NCI-H748 (cell line): ENCODE data around the gene RGPD6.
"Not testable (repeated sequence)": the region's sequence is repeated elsewhere in the genome, so short reads cannot be mapped to it uniquely, and the experiment has no call there.

ENCODE experiments used
- DNase-seq: peaks from one replicate; lab custom pipeline; 2025; ENCODE audit not compliant: unreplicated experiment; lab: John Stamatoyannopoulos, UW

Gene RGPD6

DNA sequence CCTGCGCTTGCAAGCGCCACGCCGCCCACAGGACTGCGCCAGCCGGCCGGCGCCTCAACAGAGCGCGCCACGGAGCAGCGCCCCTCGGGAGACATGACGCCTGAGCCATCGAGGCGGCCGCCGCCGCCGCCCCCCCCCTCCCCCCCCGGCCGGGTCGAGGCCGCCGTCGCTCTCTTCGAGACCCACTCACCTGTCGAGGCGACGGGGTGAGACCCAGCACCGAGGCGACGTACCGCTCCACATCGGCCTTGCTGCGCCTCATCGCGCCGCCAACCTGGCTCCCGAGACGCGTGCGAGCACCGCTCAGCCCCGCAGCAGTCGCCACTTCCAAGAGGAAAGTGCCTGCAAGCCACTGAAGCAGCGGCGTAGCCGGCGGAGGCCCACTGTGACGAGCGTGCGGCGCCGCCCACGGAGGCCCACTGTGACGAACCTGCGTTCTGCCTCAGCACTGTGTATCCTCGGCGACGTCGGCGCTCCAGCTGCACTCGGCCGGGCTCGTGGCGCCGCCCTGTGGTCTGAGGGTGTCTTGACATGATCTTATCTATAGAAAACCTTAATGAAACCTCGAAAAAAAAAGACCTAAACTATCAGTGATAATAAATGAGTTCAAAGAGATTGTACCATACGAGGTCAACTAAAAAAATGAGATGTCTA, at the start of gene RGPD6:
RGPD6 (minus strand) TSS at position 460 of the 654 bp plus-strand sequence; CDS start at position 262, 198 bp downstream.
- DNase-seq: not testable (repeated sequence)

DNA sequence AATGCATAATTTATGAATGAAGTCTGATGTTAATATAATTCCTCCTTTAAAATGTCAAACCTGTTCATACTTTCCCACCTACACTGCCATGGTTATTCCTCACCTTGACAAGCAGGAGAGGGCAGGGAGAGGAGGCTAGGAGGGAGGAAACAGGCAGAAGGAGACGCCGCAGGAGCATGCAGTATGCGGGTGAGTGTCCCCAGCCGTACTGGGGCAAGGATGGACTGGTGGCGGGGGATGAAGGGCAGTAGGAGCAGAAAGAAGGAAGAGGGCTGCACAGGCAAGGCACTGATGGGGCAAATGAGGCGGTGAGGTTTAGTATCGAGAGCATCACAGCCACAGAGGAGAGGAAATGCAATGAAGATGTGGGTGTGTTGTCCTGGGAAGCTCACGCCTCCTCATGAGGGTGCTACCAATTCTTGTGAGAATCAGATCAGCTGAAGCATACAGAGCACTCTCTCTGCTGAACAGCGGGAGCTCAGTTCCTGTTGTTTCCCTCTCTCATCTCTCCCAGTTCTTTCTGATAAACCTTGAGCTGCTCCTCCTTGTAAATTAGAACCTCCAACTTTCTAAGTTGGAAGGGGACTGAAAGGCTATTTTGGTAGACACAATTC, 42.4 kb upstream of the RGPD6 start:
- DNase-seq: not testable (repeated sequence)

DNA sequence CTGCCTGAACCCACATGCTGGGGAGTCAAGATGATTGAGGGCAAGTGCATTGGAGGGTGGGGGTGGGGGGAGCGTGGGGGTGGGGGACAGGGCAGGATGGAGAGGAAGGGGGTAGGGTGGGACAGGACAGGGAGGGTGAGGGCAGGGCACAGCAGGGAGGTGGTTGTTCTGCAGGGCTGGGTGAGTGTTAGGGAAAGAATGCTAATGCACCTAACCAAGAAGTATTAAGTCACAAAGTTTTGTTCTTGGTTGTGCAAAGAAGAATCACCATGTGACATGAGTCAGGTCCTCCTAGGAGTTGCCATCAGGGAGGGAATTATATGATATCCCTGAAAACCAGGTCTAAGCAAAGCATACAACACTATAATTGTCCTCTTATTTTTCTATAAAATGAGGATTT, 36.9 kb upstream of the RGPD6 start:
- DNase-seq: not testable (repeated sequence)

DNA sequence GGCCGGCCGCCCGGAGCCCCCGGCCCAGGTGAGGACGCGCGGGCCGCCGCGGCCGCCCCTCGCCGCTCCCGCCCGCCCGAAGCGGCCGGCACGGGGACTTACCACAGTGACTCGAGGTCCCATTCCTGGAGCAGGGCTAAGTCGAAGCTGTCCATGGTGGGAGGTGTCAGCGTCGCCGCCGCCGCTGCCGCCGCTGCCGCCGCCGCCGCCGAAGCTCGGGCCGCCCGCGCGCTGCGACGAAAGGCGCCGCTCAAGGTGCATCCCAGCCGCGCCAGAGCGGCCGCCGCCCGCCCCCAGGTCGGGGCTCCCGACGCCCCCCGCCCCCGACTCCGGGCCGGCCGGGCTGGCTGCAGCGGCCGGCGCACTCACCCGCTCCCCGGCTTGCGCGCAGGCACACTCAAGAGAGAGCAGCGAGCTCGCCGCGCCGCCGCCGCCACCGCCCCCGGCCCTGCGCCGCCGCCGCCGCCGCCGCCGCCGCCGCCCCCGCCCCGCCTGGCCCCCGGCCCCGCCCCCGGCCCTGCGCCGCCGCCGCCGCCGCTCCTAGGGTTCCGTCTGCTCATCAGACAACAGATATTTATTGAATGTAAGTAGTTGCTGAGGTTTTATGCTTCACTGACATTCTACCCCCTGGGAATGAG, 33.7 kb upstream of the RGPD6 start:
- not testable (repeated sequence) for DNase-seq

DNA sequence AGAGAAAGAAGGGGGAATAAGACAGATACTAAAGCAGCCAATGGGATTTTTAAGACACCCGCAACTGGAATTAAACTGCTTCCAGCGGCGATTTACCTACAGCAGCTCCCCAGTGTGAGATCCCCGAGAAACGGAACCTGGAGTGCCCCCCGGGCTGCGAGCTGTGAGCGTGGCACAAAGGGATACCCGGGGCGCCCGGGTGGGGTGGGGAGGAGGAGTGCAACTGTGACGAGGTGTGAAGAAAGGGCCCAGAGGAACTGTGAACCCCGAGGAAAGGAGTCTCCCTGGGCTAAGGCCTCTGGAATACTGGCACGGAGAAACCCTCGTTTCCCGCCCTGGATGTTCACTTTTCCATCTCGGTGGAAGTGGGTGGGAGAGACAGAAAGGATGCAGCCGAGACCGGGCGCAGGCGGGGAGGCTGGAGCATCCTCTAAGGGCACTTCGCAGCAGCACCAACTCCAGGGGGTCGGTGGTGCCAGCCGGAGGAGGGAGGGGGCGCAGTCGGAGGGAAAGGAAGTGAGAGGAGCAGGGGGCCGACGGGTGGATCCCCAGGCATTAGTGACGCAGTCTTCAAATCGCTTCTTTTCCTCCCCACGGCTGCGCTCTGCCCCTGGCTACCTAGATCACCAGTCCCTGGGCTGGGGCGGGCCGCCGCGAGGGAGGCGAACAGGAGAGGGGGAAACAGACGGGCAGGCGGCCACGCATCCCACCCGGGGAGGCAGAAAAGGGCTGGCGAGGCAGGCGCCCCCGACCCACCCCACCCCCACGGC, 33.0 kb upstream of the RGPD6 start:
- DNase-seq: not testable (repeated sequence)

DNA sequence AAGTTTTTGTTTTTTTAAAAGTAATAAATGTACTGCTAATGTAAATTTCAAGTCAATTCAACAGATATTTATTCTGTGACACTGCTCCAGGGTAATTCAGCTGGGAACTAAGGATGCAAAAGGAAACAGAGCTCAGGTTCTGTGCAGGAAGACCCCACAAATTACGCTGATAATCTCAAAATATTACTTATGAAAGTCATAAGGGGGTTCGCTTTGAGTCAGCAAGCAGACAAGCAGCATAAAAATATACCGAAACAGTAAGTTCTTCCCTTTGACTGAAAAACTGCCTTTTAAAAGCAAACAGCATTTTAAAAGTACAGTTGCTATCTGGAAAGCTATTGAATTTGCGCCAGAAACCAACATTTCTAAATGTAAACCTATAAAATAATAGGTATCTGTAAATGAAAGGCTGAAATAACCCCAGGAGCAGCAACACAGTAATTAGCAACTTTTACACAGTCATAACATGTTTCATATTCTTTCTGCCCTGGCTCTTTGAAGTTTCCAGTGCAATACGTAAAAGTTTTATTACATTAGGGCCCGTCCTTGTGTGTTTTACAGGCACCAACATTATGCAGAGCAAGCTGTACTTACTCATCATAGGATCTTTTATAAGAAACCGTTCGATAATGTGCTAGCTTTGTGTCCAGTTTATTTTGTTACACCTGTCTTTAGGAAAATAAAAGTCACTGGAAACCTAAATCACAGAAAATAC, 31.9 kb upstream of the RGPD6 start:
- not testable (repeated sequence) for DNase-seq

DNA sequence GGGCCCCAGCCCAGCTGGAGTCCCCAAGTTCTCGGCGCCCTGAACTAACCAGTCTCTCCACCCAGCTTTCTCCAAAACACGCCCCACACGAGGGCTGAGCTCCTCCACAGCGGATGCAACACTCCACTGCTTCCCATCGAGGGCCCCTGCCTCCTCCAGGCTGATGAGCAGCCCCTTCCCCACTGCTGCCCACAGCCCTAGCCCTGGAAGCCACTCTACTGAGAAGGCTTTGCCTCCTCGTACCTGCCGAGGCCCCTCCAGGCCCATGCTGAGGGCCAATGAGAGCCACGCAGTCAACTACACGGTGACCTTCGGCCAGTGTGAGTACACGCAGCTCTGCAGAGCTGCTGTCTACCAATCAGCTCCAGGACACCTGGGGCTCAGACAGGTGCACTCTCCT, 28.0 kb upstream of the RGPD6 start:
- DNase-seq: not testable (repeated sequence)

DNA sequence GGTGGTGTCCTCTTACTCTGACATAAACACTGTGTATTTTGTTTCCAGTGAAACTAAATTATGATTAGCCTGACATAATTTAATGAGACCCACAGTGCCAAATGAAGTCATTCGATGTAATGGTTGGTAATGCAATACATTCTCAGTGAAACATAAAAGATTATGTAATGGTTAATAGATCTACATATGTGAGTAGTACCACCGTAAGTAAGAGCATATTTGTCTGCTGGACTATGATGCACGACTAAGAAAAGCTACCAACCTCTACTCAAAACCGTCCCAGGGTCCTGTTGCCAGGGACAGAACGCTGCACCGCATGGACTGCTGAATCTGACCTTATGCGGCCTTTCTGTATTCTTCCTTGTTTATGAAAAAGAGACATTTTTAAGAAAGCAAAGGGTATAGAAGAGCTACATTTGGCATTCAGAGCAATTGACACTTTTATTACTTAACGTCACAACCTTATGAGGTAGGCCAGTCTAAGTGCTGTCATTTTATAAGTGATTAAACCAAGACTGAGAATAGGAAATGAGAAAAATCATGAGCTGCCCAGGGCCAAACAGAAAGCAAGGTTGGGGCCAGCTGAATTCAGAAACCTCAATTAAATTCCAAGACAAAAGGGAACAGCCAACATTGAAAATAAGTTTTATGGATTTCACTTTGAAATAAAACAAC, 27.0 kb upstream of the RGPD6 start:
- DNase-seq: not testable (repeated sequence)

DNA sequence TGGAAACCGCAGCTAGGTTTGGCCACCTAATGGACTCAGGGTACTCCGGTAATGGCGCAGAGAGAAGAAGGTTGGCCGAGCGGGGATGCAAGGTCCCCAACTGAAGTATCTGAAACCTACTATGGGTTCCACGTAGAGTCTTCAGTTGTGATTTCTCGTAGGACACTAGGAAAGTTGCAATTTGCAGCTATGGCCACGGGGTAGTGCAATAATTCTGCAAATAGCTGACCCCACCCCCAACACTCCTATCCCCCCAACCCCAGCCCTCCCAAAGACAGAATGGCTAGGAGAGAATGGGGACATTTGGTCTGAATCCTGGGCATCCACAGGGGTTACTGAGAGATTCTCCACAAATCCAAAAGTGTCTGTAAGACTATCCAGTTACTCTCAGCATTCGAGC, 25.1 kb upstream of the RGPD6 start:
- not testable (repeated sequence) for DNase-seq

DNA sequence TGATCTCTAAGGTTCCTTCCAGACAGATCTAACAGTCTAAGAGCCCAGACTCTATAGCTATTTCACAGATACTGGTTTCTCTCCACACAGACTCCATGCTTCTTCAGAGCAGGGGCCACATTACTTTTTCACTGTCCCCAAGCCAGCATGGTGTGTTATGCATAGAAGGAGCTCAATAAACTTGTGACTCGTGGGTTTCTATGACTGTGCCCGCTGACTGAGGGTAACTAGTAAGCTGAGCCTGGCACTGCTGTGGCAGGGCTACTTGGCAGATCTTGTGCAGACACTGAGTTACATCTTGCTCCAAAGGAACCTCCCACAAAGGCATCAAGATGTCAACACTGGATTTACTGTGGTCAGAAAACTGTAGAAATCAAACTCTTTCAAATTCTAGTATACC, 15.0 kb upstream of the RGPD6 start:
- DNase-seq: not testable (repeated sequence)

DNA sequence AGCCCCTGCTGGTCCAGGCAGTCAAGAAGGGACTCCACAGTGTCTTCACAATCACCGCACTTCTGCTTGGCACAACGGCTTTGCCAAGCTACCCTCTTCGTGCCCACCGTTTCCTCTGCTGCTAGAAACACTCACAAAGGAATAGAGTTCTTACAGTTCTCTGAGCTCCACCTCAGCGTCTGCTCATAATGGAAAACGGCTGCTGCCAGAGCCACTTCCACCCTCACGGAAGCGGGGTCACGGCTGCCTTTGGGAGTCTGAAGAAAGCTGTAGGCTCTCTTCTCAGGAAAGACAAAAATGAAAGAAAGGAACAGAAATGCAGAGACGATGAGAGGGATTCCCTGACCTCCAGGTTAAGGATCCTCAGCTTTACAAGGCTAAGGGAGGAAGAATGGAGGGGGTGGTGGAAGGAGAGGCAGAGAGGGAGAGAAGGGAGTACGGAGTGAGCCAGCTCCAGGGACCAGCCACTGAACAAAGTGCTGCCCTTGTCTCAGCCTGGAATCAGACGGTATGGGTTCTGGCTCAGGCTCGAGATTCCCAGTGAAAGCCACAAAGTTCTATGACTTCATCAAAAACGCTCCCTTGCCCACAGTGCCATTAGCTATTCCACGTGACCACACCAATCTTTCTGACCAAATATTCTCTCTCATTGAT, 12.8 kb upstream of the RGPD6 start:
- not testable (repeated sequence) for DNase-seq

DNA sequence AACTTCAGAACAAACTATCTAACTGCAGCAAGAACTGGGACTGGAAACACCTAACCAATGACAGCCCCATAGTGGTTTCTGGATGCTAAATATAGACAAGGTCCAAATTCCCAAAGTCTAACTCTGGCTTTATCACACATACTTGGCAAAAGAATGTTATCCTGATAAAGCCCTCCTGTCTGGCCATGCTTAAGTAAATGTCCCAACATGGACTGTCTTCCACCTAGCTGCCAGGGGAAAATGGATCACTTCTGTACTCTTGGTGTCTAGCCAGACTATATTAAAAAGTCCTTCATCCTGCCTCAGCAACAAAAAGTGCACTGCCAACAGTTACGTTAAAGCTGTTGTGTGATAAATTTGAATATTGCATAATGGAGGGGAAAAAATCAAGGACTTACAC, 11.5 kb upstream of the RGPD6 start:
- DNase-seq: not testable (repeated sequence)

DNA sequence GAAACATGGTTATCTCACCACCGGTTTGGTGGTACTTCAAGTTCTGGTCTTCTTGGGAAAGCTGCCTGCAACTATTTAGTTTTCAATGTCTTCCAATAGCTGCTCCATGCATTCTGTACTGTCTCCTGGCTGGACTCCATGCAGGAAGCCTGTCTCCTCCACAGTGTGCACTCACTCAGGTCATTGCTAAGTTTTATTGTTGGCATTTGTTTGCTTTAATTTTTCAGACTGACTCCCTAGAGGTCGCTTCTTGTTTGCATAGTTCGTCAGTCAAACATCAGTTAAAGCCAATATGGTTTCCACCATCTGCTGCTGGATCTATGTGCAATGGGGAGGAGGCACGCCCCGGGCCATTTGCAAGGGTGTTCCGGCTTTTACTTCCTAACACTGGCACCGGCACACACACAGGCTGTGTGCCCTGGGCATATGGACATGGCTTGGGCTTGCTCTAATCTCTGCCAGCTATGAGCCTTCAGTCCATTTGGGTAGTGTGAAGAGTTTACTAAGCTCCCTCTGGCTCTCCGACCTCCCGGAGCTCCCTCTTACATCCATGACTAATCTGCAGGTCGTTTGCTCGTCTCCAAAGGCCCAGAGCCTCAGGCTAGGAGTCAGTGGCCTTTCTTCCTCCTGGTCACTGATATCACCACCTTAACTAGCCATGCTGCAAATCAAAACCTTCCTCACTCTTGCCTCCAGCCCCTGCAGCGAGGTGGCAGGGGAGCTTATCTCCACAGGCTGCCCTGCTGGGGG, 2.4 kb upstream of the RGPD6 start:
- DNase-seq: not testable (repeated sequence)

DNA sequence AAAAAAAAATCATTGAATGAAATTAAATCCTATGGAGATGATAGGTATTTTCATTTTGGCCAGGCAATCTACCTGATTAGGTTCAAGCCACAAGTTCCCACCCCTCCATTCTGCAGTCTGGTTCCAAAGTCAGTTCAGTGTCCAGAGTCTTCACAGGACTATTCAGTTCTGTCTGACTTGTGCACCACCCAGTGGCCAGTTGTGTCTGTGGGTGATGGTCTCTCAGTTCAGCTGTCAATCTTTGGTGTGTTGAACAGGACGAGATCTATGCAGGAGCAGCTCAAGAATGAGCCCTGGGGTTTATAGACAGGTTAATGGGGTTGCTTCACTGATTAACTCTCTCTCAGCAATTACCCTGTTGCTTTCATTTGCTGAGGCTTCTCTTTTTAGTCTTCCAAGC, 1.4 kb upstream of the RGPD6 start:
- not testable (repeated sequence) for DNase-seq

DNA sequence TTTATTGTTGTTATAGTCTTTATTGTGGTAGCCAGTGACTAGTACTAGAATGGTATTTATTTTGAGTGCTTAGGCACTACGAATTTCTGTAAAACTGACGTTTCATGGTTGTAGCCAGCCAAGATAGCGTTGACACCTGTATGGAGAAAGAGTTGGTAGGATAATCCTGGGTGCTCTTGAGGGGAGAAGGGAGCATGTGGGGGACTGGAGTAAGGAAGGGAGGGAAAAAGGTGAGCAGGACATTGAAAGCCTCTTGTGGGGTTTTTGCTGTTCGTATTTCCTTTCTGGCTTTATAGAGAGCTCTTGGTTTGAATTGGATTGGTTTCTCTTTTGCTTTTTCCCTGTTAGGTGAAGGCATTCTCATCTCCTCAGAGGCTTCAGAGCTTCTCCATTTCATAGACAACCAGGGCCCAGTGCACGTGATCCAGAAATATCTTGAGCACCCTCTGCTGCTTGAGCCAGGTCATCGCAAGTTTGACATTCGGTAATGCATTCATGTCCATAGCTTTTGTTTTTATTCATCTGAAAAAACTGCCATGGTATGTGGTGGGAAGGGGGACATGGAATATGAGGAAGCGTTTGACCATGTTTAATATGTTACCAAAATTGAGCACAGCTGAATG, 77.2 kb downstream of the RGPD6 start:
- DNase-seq: not testable (repeated sequence)

DNA sequence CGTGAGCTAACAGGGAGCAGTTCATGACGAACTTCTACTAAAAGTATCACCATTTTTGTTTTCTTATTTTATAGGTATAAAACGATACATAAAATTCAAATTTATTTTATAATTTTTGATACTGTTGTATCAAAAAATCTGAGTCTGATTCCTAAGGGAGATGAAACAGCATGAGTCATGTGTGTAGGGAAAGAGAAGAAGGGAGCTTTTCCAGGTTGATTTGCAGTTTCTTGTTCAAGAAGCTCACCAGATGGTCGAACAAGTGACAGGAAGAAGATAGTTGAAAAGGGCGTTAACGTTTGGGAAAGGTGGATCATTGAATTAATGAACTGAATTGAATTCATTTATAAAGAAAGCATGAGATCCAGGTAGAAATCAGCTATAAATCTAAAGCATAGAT, 81.0 kb downstream of the RGPD6 start:
- DNase-seq: not testable (repeated sequence)

DNA sequence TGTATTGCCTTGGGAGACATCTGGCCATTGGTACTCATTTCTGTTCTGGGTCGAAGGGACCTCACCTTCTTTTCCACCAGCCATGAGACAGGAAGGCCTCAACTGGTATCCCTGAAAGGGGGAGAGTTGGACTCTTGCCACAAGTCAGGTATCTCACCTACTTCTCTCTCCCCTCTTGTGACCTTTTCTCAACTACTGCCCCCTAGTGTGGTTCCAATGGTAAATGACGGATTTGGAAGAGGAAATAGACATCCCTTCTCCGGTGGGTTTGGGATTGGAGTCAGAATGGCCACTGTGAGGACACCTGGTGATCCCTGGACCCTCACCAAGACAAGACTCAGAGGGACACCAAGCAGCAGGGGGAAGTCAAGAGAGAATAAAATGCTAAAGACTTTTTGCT, 82.5 kb downstream of the RGPD6 start:
- DNase-seq: not testable (repeated sequence)

DNA sequence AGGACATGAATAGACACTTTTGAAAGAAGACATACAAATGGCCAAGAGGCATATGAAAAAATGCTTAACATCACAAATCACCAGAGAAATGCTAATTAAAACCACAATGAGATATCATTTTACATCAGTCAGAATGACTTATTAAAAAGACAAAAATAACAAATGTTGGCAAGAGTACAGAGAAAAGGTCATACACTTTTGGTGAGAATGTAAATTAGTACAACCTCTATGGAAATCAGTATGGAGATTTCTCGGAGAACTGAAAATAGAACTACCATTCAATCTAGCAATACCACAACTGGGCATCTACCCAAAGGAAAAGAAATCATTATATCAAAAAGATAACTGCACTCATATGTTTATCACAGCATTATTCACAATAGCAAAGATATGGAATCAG, 88.0 kb downstream of the RGPD6 start:
- DNase-seq: not testable (repeated sequence)

DNA sequence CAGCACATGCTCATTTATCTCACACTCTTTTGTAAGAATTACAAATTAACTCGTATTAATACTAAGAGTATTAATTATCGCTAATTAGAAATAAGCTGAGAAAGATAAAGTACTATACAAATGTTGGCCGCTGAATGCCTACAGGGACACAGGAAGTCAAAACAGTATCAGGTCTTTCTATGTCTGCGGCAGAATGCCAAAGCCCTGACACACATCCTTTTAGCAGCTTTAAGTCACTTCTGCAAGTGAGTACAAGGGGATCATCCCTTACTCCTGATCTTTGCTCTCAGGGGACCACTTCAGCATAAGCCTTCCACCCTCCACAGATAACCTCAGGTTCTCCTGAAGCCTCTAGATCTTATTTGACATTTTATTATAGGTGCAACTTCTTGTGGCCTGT, 94.3 kb downstream of the RGPD6 start:
- not testable (repeated sequence) for DNase-seq
